Mucosa of descending colon (tissue), 3 donors: ENCODE data around the gene AGAP3. TPM values are rescaled to one million over a fixed set of nuclear protein-coding genes. Genes with fewer than 3 reads are reported as not detected.

ENCODE experiments used
- ATAC-seq: fragments of 200-7000 bp; cut with Tn5 transposase; one replicate; pipeline ENCODE4 v1.9.1; 2020; ENCODE audit warnings: mild to moderate bottlenecking, moderate library complexity
- DNase-seq, 3 donors: peaks; one replicate each; pipeline ENCODE4 v3.0.0-alpha.2; 2020
- H3K36me3 ChIP-seq: fragments of 200-600 bp; one replicate; pipeline ENCODE4 v1.8.0; 2021; ENCODE audit warnings: low read depth, mild to moderate bottlenecking
- H3K4me1 ChIP-seq: fragments of 200-600 bp; one replicate; pipeline ENCODE4 v1.8.0; 2021; ENCODE audit warnings: low read depth, mild to moderate bottlenecking
- H3K4me3 ChIP-seq: fragments of 200-600 bp; one replicate; pipeline ENCODE4 v1.8.0; 2021; ENCODE audit warnings: mild to moderate bottlenecking
- H3K9me3 ChIP-seq: fragments of 200-600 bp; one replicate; pipeline ENCODE4 v1.8.0; 2021; ENCODE audit warnings: mild to moderate bottlenecking
- CTCF ChIP-seq: fragments of 200-600 bp; IDR thresholded peaks from one replicate; pipeline ENCODE4 v1.8.0; 2022; ENCODE audit warnings: antibody characterized with exemption, mild to moderate bottlenecking
- intact Hi-C, 2 donors: fragments of 100-400 bp; cut with DNase I in 1 of 2; cut with micrococcal nuclease in 1 of 2; formaldehyde crosslinking; loops; one replicate each; pipeline versions ENCODE4 v1.11.0 to v1.11.1; 2022; cut with DNase I, micrococcal nuclease
- total RNA-seq, 3 donors: library from RNA; stranded (reverse); fragmentation: NEBNext Ultra II Directional in 2 of 3; extraction: Animal tissue kit (Norgen Biotek cat#: 25700) in 2 of 3; gene quantifications; one replicate each; pipeline versions ENCODE4 v1.2.1 to v1.2.4, GENCODE V29; 2021 to 2023
- donor health status: DM: no; HTN: no; CAD: no; lungs with moderate emphysema.
- donor health status: DM: no; HTN: no; CAD: no.
- donor health status: DM: no; HTN: yes; CAD: no.

AGAP3 gene
- total RNA-seq, 3 donors from 2014 or later: 39.7 to 116 (median 50.6) TPM

- Histone ChIP-seq H3K36me3 (no peaks in the 10 kb centered on the region), H3K4me3 (no peak overlapping the region), H3K4me1 (no peaks in the 10 kb centered on the region), H3K9me3 (no peaks in the 10 kb centered on the region)
- DNase-seq (no peak), ATAC-seq (no peak)
- intact Hi-C loops: no loop called here
- no peak for TF ChIP-seq CTCF
Measured at GRCh38 chr7:151148319-151149259, 62.3 kb downstream of the AGAP3 start.

GRCh38 chr7:151150388-151150787 lies 64.1 kb downstream of the AGAP3 start:
- intact Hi-C loops: no loop called here
- no peaks in the 10 kb centered on the region for H3K4me1 ChIP-seq
- peak; percentile 93 for ATAC-seq
- H3K9me3 ChIP-seq: no peaks in the 10 kb centered on the region
- peak; percentile 52 to 65 (median 62) for DNase-seq
- no peaks in the 10 kb centered on the region for H3K36me3 ChIP-seq
- no peak overlapping the region for H3K4me3 ChIP-seq
- TF ChIP-seq CTCF: no peak

GRCh38 chr7:151152643-151153513 lies 66.6 kb downstream of the AGAP3 start:
- no peak for ATAC-seq
- Histone ChIP-seq H3K36me3 (no peaks in the 10 kb centered on the region), H3K4me1 (peaks cover 2% of the 10 kb centered on the region), H3K4me3 (no peak overlapping the region), H3K9me3 (no peaks in the 10 kb centered on the region)
- no peak for TF ChIP-seq CTCF
- intact Hi-C loops: no loop called here
- no peak for DNase-seq

- no peak for DNase-seq
- Histone ChIP-seq H3K4me3 (no peak overlapping the region), H3K36me3 (no peaks in the 10 kb centered on the region), H3K9me3 (no peaks in the 10 kb centered on the region), H3K4me1 (peaks cover 5% of the 10 kb centered on the region)
- peak; percentile 99 for ATAC-seq
- intact Hi-C loops: no loop called here
- TF ChIP-seq CTCF: no peak
Measured at GRCh38 chr7:151157645-151158329, 71.5 kb downstream of the AGAP3 start.

- Histone ChIP-seq H3K4me3 (no peak overlapping the region), H3K4me1 (peaks cover 6% of the 10 kb centered on the region), H3K36me3 (no peaks in the 10 kb centered on the region), H3K9me3 (no peaks in the 10 kb centered on the region)
- no peak for TF ChIP-seq CTCF
- ATAC-seq (no peak), DNase-seq (no peak)
- intact Hi-C loops: no loop called here
Measured at GRCh38 chr7:151161757-151162156, 75.5 kb downstream of the AGAP3 start.
